A673 (cell line): ENCODE data around the gene DTWD2.

Source experiments
- EZH2 ChIP-seq: fragments of 200-600 bp; sonication (generic); IDR thresholded peaks from 2 replicates; pipeline ENCODE4 v1.6.1; 2017; ENCODE audit warnings: borderline replicate concordance, low read depth, mild to moderate bottlenecking, mixed read lengths, antibody characterized with exemption, low read length; ENCODE audit not compliant: poor library complexity, severe bottlenecking
- TF ChIP-seq, protein P1 (sequence below): fragments of 300-800, 200-600 bp; sonication (generic); conservative IDR thresholded peaks from 2 replicates; pipeline ENCODE4 v1.5.1; 2017; ENCODE audit warnings: low read depth, mild to moderate bottlenecking, antibody characterized with exemption, low read length, moderate library complexity, mixed read lengths

DNA sequence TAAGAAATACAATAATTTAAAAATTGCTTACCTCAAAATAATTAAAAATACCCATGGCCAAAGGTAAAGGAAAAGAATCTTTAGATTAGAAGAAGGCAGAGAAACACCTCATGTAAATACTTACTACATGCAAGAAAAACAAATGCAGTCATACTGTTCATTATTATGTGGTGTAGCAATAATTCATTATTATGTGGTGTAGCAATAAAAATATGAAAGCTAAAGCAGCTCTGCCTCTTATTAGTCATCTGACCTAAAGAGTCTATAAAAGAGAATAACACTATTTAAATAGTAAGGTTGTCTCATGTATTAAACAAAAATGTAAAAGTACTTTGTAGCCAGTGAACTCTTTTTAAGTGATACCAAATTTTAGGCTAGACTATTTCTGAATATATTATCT, 6.6 kb downstream of the DTWD2 start:
- TF ChIP-seq, protein P1, sequence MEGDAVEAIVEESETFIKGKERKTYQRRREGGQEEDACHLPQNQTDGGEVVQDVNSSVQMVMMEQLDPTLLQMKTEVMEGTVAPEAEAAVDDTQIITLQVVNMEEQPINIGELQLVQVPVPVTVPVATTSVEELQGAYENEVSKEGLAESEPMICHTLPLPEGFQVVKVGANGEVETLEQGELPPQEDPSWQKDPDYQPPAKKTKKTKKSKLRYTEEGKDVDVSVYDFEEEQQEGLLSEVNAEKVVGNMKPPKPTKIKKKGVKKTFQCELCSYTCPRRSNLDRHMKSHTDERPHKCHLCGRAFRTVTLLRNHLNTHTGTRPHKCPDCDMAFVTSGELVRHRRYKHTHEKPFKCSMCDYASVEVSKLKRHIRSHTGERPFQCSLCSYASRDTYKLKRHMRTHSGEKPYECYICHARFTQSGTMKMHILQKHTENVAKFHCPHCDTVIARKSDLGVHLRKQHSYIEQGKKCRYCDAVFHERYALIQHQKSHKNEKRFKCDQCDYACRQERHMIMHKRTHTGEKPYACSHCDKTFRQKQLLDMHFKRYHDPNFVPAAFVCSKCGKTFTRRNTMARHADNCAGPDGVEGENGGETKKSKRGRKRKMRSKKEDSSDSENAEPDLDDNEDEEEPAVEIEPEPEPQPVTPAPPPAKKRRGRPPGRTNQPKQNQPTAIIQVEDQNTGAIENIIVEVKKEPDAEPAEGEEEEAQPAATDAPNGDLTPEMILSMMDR, result no peak
- TF ChIP-seq EZH2, result no peak
